HUES6 (cell line): Measurements from ENCODE around the gene POLR1H.

Source experiments
- H3K27ac ChIP-seq: 2 replicates; pipeline ENCODE4 v1.7.0; 2013; ENCODE audit warnings: low read depth, mild to moderate bottlenecking, low read length, inconsistent platforms
- H3K27me3 ChIP-seq: 2 replicates; pipeline ENCODE4 v1.6.1; 2013; ENCODE audit warnings: low read length; ENCODE audit not compliant: control insufficient read depth, insufficient read depth
- H3K36me3 ChIP-seq: 2 replicates; pipeline ENCODE4 v1.6.1; 2013; ENCODE audit warnings: low read length; ENCODE audit not compliant: control insufficient read depth, insufficient read depth
- H3K4me1 ChIP-seq: 2 replicates; pipeline ENCODE4 v1.6.1; 2013; ENCODE audit warnings: low read length; ENCODE audit not compliant: control insufficient read depth, insufficient read depth
- H3K4me3 ChIP-seq: 2 replicates; pipeline ENCODE4 v1.5.1; 2013; ENCODE audit warnings: low read depth, low read length
- H3K9ac ChIP-seq: one replicate; pipeline ENCODE4 v1.6.1; 2013; ENCODE audit warnings: mild to moderate bottlenecking, low read length
- H3K9me3 ChIP-seq: 2 replicates; pipeline ENCODE4 v1.6.1; 2013; ENCODE audit warnings: low read depth, low read length; ENCODE audit not compliant: control insufficient read depth, insufficient read depth

The POLR1H gene

DNA sequence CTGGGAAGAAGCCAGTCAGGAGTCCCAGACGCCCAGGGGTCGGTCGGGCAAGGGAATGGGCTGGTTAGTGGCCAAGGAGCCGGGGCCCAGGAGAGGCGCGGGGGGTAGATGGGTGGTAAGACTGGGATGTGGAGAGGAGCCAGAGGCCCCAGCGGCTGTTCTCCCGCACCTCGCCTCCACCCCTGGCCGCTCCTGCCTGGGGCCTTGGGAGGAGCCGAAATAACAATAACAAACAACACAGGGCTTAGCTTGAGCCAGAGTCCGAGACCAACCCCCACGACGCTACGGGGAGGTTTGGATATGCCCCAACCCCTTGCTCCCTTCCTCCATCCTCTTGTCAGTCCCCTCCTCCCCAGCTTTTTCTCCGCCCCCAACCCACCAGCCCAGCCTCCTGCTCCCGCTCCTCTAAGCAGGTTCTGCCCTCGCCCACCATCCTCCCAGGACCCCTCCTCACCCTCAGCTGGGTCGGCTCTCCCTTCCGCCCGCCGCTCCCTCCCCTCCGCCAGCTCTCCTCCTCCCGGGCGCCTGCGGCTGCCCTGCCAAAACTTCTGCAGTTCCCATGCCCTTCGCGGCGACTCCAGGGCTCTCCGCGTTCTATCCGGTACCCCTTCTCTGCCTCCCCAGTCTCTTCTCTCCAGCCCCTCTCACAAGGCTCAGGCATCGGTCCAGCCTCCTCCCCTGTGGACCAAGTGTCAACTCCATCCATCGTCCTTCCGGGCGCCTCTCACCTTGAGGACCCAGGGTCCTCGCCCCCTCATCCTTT lies 13.4 kb downstream of the POLR1H start:
- Histone ChIP-seq H3K9me3 (no peaks in the 10 kb centered on the region), H3K27ac (no peak overlapping the region), H3K9ac (no peak overlapping the region), H3K4me3 (peak overlapping the region; percentile 77), H3K27me3 (peaks cover 97% of the 10 kb centered on the region), H3K4me1 (peaks cover 29% of the 10 kb centered on the region), H3K36me3 (0 out of 2 replicates have a peak, but pooled peaks cover 3% of the 10 kb centered on the region)

DNA sequence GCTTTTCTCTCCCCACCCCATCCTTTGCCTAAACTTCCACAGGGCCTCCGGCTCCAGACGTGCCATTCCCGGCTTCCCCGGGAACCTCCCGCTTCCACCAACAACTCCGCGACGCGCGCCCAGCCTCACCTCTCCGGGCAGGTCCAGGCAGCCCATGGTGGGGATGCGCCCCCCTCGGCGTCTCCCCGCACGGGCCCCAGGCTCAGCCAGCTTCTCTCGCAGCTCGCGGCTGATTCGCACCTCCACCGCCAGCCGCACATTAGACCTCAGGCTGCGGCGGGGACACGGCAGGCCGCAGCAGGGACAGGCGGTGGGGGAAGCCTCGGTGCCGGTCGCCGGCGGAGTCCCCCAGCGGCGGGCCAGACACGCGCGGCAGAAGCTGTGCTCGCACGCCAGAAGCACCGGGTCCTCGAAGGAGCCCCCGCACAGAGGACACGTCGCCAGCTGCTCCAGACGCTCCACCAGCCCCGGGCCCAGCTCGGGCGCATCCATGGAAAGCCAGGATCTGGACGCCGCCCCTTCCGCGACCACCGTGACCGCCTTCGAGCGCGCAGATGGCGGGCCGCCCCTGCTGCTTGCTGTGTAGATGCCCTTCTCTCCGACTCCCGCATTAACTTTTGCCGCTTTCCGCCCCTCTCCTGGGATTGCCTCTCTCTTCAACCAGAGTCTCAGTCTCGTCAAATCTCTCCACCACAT lies 14.2 kb downstream of the POLR1H start, which contains the start of gene RNF39:
RNF39 (minus strand) TSS at position 676 of the 696 bp plus-strand sequence; CDS start at position 492, 184 bp downstream.
- Histone ChIP-seq H3K27me3 (peaks cover 100% of the 10 kb centered on the region), H3K4me1 (peaks cover 29% of the 10 kb centered on the region), H3K9me3 (no peaks in the 10 kb centered on the region), H3K36me3 (no peaks in the 10 kb centered on the region), H3K4me3 (peak within 1 kb of the TSS; percentile 77), H3K27ac (no peak within 1 kb of the TSS), H3K9ac (peak within 1 kb of the TSS; percentile 2)

GRCh38 chr6:30075790-30076732 lies 15.0 kb downstream of the POLR1H start:
- no peak overlapping the region for H3K27ac ChIP-seq
- peaks cover 92% of the 10 kb centered on the region for H3K27me3 ChIP-seq
- peak overlapping the region; percentile 2 for H3K9ac ChIP-seq

GRCh38 chr6:30077218-30077617 lies 16.2 kb downstream of the POLR1H start:
- H3K9me3 ChIP-seq: no peaks in the 10 kb centered on the region
- peaks cover 20% of the 10 kb centered on the region for H3K4me1 ChIP-seq
- no peak overlapping the region for H3K27ac ChIP-seq
- no peak overlapping the region for H3K4me3 ChIP-seq
- peaks cover 80% of the 10 kb centered on the region for H3K27me3 ChIP-seq
- H3K9ac ChIP-seq: no peak overlapping the region
- H3K36me3 ChIP-seq: no peaks in the 10 kb centered on the region

More at GRCh38 chr6:30075790-30076732, 15.0 kb downstream of the POLR1H start:
- Histone ChIP-seq H3K4me3 (peak overlapping the region; percentile 77), H3K4me1 (peaks cover 26% of the 10 kb centered on the region), H3K9me3 (no peaks in the 10 kb centered on the region), H3K36me3 (no peaks in the 10 kb centered on the region)

DNA sequence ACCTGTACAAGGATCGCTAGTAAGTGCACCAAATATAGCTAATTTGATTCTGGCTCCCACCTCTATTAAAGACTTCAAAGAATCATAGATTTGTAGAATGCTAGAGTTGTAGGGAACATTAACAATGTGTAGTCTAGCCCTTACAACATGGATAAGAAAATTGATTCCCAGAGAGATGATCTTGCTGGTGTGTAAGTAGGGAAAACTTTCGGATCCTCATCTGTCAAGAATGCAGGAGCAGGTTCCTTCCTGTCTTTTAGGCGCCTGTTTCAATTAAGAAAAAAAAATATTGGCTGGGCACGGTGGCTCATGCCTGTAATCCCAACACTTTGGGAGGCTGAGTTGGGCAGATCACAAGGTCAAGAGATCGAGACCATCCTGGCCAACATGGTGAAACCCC lies 26.8 kb downstream of the POLR1H start:
- H3K4me3 ChIP-seq: no peak overlapping the region
- no peak overlapping the region for H3K27ac ChIP-seq
- H3K9me3 ChIP-seq: peaks cover 6% of the 10 kb centered on the region; the same call in 1 of the 2 replicates
- H3K9ac ChIP-seq: no peak overlapping the region
- peaks cover 11% of the 10 kb centered on the region for H3K27me3 ChIP-seq
- H3K36me3 ChIP-seq: no peaks in the 10 kb centered on the region
- H3K4me1 ChIP-seq: peaks cover 8% of the 10 kb centered on the region; the same call in 1 of the 2 replicates

DNA sequence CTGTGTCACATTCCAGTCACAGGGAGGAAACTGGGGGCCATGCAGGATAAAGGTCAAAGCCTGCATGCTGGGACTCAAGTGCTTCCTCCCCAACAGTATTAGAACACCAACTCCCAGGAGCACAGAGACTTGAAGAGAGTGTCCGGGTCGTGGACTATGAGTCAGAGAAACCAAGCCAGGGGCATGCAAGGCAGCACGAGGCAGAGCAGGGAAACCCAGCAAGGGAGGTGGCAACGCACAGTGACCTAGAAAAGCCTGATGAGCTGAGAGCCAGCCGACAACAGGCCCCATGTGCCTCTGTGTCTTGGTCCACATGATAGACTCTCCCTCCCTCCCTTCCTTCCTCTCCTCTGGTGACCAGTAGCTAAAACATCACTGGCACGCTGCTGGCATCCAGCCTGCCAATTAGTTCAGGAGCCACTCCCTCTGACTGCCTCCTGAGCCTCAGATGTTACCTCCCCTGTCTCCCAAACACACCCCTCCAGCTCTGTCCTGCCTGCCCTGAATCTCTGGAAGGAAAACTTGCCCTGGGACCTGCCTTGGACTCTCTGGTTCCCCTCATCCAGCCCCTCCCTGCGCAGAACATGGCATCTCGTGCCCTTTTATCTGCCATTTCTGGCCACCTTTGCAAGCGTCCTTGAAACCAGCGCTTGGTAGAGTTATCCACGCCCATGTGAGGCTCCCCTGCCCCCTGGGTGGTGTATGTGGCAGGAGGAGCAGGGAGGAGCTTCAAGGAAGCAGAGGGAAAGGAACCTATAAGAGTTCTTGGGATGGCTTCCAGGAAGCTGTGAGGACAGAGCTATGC lies 30.7 kb downstream of the POLR1H start:
- H3K27ac ChIP-seq: no peak overlapping the region
- peaks cover 26% of the 10 kb centered on the region for H3K27me3 ChIP-seq
- no peak overlapping the region for H3K9ac ChIP-seq
- no peak overlapping the region for H3K4me3 ChIP-seq
- H3K4me1 ChIP-seq: peaks cover 12% of the 10 kb centered on the region; the same call in 1 of the 2 replicates
- peaks cover 5% of the 10 kb centered on the region; the same call in 1 of the 2 replicates for H3K9me3 ChIP-seq
- no peaks in the 10 kb centered on the region for H3K36me3 ChIP-seq

DNA sequence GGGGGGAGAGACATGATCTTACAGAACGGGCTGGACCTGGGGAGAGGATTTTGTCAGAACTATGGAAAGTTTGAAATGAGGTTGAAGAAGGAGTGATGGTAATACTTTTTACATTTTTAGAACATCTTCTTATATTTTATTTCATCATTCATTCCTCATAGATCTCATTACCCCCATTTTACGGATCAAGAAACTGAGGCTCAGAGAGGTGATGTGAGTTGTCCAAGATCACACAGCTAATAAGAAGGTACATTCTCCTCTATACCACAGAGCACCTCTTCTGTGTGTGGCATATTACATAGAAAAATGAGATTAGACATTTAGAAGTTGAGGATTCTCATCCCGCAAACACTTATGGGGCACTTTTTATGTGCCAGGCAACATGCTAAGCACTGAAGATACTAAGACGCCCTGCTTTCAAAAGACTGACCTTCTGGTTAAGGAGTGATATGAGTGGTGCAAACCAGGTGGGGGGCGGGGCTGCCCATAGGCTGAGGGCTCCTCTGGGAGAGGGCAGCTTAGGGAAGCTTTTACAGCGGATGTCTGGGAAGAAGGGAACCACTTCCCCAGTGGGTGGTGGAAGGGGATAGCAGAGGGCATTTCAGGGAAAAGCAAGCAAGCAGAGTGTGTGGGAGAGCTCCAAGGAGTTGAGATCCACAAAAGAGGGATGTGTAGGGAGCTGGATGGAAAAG lies 31.9 kb downstream of the POLR1H start:
- Histone ChIP-seq H3K4me1 (peaks cover 12% of the 10 kb centered on the region; the same call in 1 of the 2 replicates), H3K9ac (no peak overlapping the region), H3K4me3 (no peak overlapping the region), H3K9me3 (no peaks in the 10 kb centered on the region), H3K27ac (no peak overlapping the region), H3K27me3 (peaks cover 39% of the 10 kb centered on the region), H3K36me3 (no peaks in the 10 kb centered on the region)

GRCh38 chr6:30093951-30094661 lies 33.0 kb downstream of the POLR1H start:
- Histone ChIP-seq H3K4me1 (peaks cover 12% of the 10 kb centered on the region; the same call in 1 of the 2 replicates), H3K36me3 (no peaks in the 10 kb centered on the region), H3K9ac (no peak overlapping the region), H3K4me3 (no peak overlapping the region), H3K27me3 (peaks cover 50% of the 10 kb centered on the region), H3K9me3 (no peaks in the 10 kb centered on the region), H3K27ac (no peak overlapping the region)

- no peaks in the 10 kb centered on the region for H3K9me3 ChIP-seq
- no peak overlapping the region for H3K4me3 ChIP-seq
- H3K4me1 ChIP-seq: peaks cover 26% of the 10 kb centered on the region
- H3K27ac ChIP-seq: no peak overlapping the region
- no peak overlapping the region for H3K9ac ChIP-seq
- H3K36me3 ChIP-seq: no peaks in the 10 kb centered on the region
- H3K27me3 ChIP-seq: peaks cover 66% of the 10 kb centered on the region
Measured at GRCh38 chr6:30096829-30097228, 35.8 kb downstream of the POLR1H start.
